HG02588 (cell line): ENCODE data around the gene PCDHGA1.

Source experiments
- ATAC-seq: cut with Tn5 transposase; IDR thresholded peaks from one replicate; pipeline ENCODE4 v1.9.1; 2021; ENCODE audit warnings: mild to moderate bottlenecking, moderate library complexity; ENCODE audit not compliant: unreplicated experiment

The PCDHGA1 gene

GRCh38 chr5:141489841-141490240 lies 159.5 kb downstream of the PCDHGA1 start:
- no peak for ATAC-seq

GRCh38 chr5:141490271-141490670 lies 160.0 kb downstream of the PCDHGA1 start:
- ATAC-seq, result no peak

GRCh38 chr5:141490771-141491170 lies 160.5 kb downstream of the PCDHGA1 start:
- no peak for ATAC-seq

GRCh38 chr5:141491323-141492167 lies 161.2 kb downstream of the PCDHGA1 start:
- peak; percentile 9 for ATAC-seq

GRCh38 chr5:141492168-141492885 lies 162.0 kb downstream of the PCDHGA1 start:
- ATAC-seq, result peak; percentile 58

GRCh38 chr5:141493500-141494422 lies 163.4 kb downstream of the PCDHGA1 start:
- ATAC-seq, result no peak

GRCh38 chr5:141494761-141495452 lies 164.6 kb downstream of the PCDHGA1 start:
- no peak for ATAC-seq

- no peak for ATAC-seq
These were observed 165.1 kb downstream of the PCDHGA1 start for GRCh38 chr5:141495453-141495811.

GRCh38 chr5:141496038-141496437 lies 165.7 kb downstream of the PCDHGA1 start:
- ATAC-seq, result no peak

GRCh38 chr5:141501761-141502160 lies 171.4 kb downstream of the PCDHGA1 start:
- ATAC-seq, result no peak

GRCh38 chr5:141503681-141504080 lies 173.4 kb downstream of the PCDHGA1 start:
- no peak for ATAC-seq

GRCh38 chr5:141504216-141504615 lies 173.9 kb downstream of the PCDHGA1 start:
- no peak for ATAC-seq

- ATAC-seq, result no peak
These were observed 176.3 kb downstream of the PCDHGA1 start for GRCh38 chr5:141506381-141507155.

GRCh38 chr5:141507387-141508091 lies 177.2 kb downstream of the PCDHGA1 start:
- peak; percentile 36 for ATAC-seq

GRCh38 chr5:141508440-141508797 lies 178.1 kb downstream of the PCDHGA1 start:
- no peak for ATAC-seq

- ATAC-seq, result no peak
These were observed 178.7 kb downstream of the PCDHGA1 start for GRCh38 chr5:141508798-141509611.

- no peak for ATAC-seq
These were observed 179.8 kb downstream of the PCDHGA1 start for GRCh38 chr5:141510160-141510559.

- peak; percentile 31 for ATAC-seq
These were observed 180.7 kb downstream of the PCDHGA1 start for GRCh38 chr5:141510850-141511601.
